ENCODE results near the gene RUFY1.
"Not testable (repeated sequence)": the region's sequence is repeated elsewhere in the genome, so short reads cannot be mapped to it uniquely, and the experiment has no call there.

The RUFY1 gene

GRCh38 chr5:179512452-179513000 lies 37.8 kb upstream of the RUFY1 start:
- Histone ChIP-seq H3K27ac (no peak overlapping the region), H3K36me3 (ENCODE audit: insufficient read depth, low read length) (no peaks in the 10 kb centered on the region), H3K9ac (ENCODE audit: insufficient read length) (no peak overlapping the region), H3K9me3 (ENCODE audit: low read depth, low read length) (no peaks in the 10 kb centered on the region), H3K4me3 (no peak overlapping the region)
- DNase-seq (ENCODE audit: low read depth, low spot score), result no peak
- TF ChIP-seq EZH2 (IDR thresholded peaks at IDR 0.05) (no peak), POLR2AphosphoS5 (IDR thresholded peaks at IDR 0.05; ENCODE audit: borderline replicate concordance, low read depth, low read length) (no peak), FOXP2 (optimal IDR thresholded peaks at IDR 0.05; ENCODE audit: control extremely low read depth, extremely low read length, insufficient read depth) (no peak)

GRCh38 chr5:179515501-179515900 lies 34.9 kb upstream of the RUFY1 start:
- not testable (repeated sequence) for DNase-seq (ENCODE audit: low read depth, low spot score); H3K9me3 ChIP-seq (ENCODE audit: low read depth, low read length); H3K9ac ChIP-seq (ENCODE audit: insufficient read length); H3K4me3 ChIP-seq; H3K36me3 ChIP-seq (ENCODE audit: insufficient read depth, low read length); H3K27ac ChIP-seq

GRCh38 chr5:179516221-179516620 lies 34.1 kb upstream of the RUFY1 start:
- TF ChIP-seq POLR2AphosphoS5 (IDR thresholded peaks at IDR 0.05; ENCODE audit: borderline replicate concordance, low read depth, low read length) (no peak), EZH2 (IDR thresholded peaks at IDR 0.05) (no peak), FOXP2 (optimal IDR thresholded peaks at IDR 0.05; ENCODE audit: control extremely low read depth, extremely low read length, insufficient read depth) (no peak)
- Histone ChIP-seq H3K9ac (ENCODE audit: insufficient read length) (no peak overlapping the region), H3K27ac (no peak overlapping the region), H3K36me3 (ENCODE audit: insufficient read depth, low read length) (no peaks in the 10 kb centered on the region), H3K9me3 (ENCODE audit: low read depth, low read length) (no peaks in the 10 kb centered on the region), H3K4me3 (no peak overlapping the region)
- no peak for DNase-seq (ENCODE audit: low read depth, low spot score)

GRCh38 chr5:179517746-179518145 lies 32.6 kb upstream of the RUFY1 start:
- H3K9ac ChIP-seq (ENCODE audit: insufficient read length); H3K27ac ChIP-seq; DNase-seq (ENCODE audit: low read depth, low spot score); H3K4me3 ChIP-seq; H3K9me3 ChIP-seq (ENCODE audit: low read depth, low read length); H3K36me3 ChIP-seq (ENCODE audit: insufficient read depth, low read length): not testable (repeated sequence)

GRCh38 chr5:179518369-179518768 lies 32.0 kb upstream of the RUFY1 start:
- H3K9me3 ChIP-seq (ENCODE audit: low read depth, low read length); DNase-seq (ENCODE audit: low read depth, low spot score); H3K27ac ChIP-seq; H3K9ac ChIP-seq (ENCODE audit: insufficient read length); H3K36me3 ChIP-seq (ENCODE audit: insufficient read depth, low read length); H3K4me3 ChIP-seq: not testable (repeated sequence)

- not testable (repeated sequence) for H3K9ac ChIP-seq (ENCODE audit: insufficient read length); H3K9me3 ChIP-seq (ENCODE audit: low read depth, low read length); DNase-seq (ENCODE audit: low read depth, low spot score); H3K27ac ChIP-seq; H3K36me3 ChIP-seq (ENCODE audit: insufficient read depth, low read length); H3K4me3 ChIP-seq
These were observed 30.8 kb upstream of the RUFY1 start for GRCh38 chr5:179519416-179520070.

- H3K36me3 ChIP-seq (ENCODE audit: insufficient read depth, low read length); H3K9me3 ChIP-seq (ENCODE audit: low read depth, low read length); H3K4me3 ChIP-seq; DNase-seq (ENCODE audit: low read depth, low spot score); H3K9ac ChIP-seq (ENCODE audit: insufficient read length); H3K27ac ChIP-seq: not testable (repeated sequence)
These were observed 28.2 kb upstream of the RUFY1 start for GRCh38 chr5:179522107-179522506.

GRCh38 chr5:179526978-179527377 lies 23.4 kb upstream of the RUFY1 start:
- Histone ChIP-seq H3K27ac (no peak overlapping the region), H3K9me3 (ENCODE audit: low read depth, low read length) (no peaks in the 10 kb centered on the region), H3K9ac (ENCODE audit: insufficient read length) (no peak overlapping the region), H3K36me3 (ENCODE audit: insufficient read depth, low read length) (no peaks in the 10 kb centered on the region), H3K4me3 (no peak overlapping the region)
- TF ChIP-seq EZH2 (IDR thresholded peaks at IDR 0.05) (no peak), POLR2AphosphoS5 (IDR thresholded peaks at IDR 0.05; ENCODE audit: borderline replicate concordance, low read depth, low read length) (no peak), FOXP2 (optimal IDR thresholded peaks at IDR 0.05; ENCODE audit: control extremely low read depth, extremely low read length, insufficient read depth) (no peak)
- DNase-seq (ENCODE audit: low read depth, low spot score), result peak; percentile 39

- TF ChIP-seq FOXP2 (optimal IDR thresholded peaks at IDR 0.05; ENCODE audit: control extremely low read depth, extremely low read length, insufficient read depth) (no peak), POLR2AphosphoS5 (IDR thresholded peaks at IDR 0.05; ENCODE audit: borderline replicate concordance, low read depth, low read length) (no peak), EZH2 (IDR thresholded peaks at IDR 0.05) (no peak)
- H3K9ac ChIP-seq (ENCODE audit: insufficient read length), result no peak overlapping the region
- DNase-seq (ENCODE audit: low read depth, low spot score), result no peak
- H3K36me3 ChIP-seq (ENCODE audit: insufficient read depth, low read length), result no peaks in the 10 kb centered on the region
- H3K4me3 ChIP-seq, result no peak overlapping the region
- no peaks in the 10 kb centered on the region for H3K9me3 ChIP-seq (ENCODE audit: low read depth, low read length)
- no peak overlapping the region for H3K27ac ChIP-seq
These were observed 20.0 kb upstream of the RUFY1 start for GRCh38 chr5:179530069-179530998.

Data from SK-N-MC (cell line).